Cardiac muscle cell (in vitro differentiated cells and primary cell): ENCODE data around the gene WHRN. TPM values are rescaled to one million over a fixed set of nuclear protein-coding genes. Genes with fewer than 3 reads are reported as not detected.

Experiments used
- DNase-seq, 2 donors: peaks; one replicate each; pipeline versions ENCODE4 v3.0.0 to v3.0.0-alpha.2; 2010 to 2017; ENCODE audit warnings: low read depth in 1 of 2, low spot score in 1 of 2
- H3K27ac ChIP-seq: fragments of 200-600 bp; sonication (generic); 2 replicates; pipeline ENCODE4 v1.5.1; 2016
- H3K27me3 ChIP-seq: fragments of 200-600 bp; sonication (generic); 2 replicates; pipeline ENCODE4 v1.6.0; 2016; ENCODE audit warnings: control low read depth
- H3K36me3 ChIP-seq: fragments of 200-600 bp; sonication (generic); 2 replicates; pipeline ENCODE4 v1.5.1; 2016; ENCODE audit warnings: control low read depth
- H3K4me1 ChIP-seq: fragments of 200-600 bp; sonication (generic); 2 replicates; pipeline ENCODE4 v1.8.1; 2017; ENCODE audit warnings: low read depth, mild to moderate bottlenecking, mixed run types
- H3K4me3 ChIP-seq: fragments of 200-600 bp; sonication (generic); 2 replicates; pipeline ENCODE4 v1.5.1; 2016; ENCODE audit warnings: mild to moderate bottlenecking
- H3K9me3 ChIP-seq: fragments of 200-600 bp; sonication (generic); 2 replicates; pipeline ENCODE4 v1.5.1; 2017; ENCODE audit warnings: low read depth, mild to moderate bottlenecking, control low read depth
- CTCF ChIP-seq: IDR thresholded peaks from 2 replicates; pipeline ENCODE4 v1.5.1; 2012; ENCODE audit warnings: low read depth, mild to moderate bottlenecking, low read length
- polyA plus RNA-seq: library from polyadenylated mRNA; unstranded; fragments of >200 nt; fragmentation: Nextera tagmentation; extraction: Ambion mirVana; gene quantifications from 2 replicates; pipeline ENCODE4 v1.2.1, GENCODE V29; 2016
- total RNA-seq: library from RNA; depleted of rRNA; stranded (reverse); fragments of >200 nt; gene quantifications from 2 replicates; pipeline ENCODE4 v1.2.3, GENCODE V29; 2016

WHRN gene
- total and polyA plus RNA-seq, 2 experiments from 2014 or later: 10.8 to 12.5 TPM

- no peak overlapping the region for H3K4me3 ChIP-seq
- no peak for DNase-seq
- H3K9me3 ChIP-seq: no peaks in the 10 kb centered on the region
- H3K4me1 ChIP-seq: no peaks in the 10 kb centered on the region
- no peaks in the 10 kb centered on the region for H3K27me3 ChIP-seq
- no peak for TF ChIP-seq CTCF
- H3K27ac ChIP-seq: no peak overlapping the region
- H3K36me3 ChIP-seq: peaks cover 8% of the 10 kb centered on the region
These were observed 130.3 kb downstream of the WHRN start for GRCh38 chr9:114374936-114375335.

GRCh38 chr9:114373960-114374730 lies 131.1 kb downstream of the WHRN start:
- no peaks in the 10 kb centered on the region for H3K27me3 ChIP-seq
- no peaks in the 10 kb centered on the region for H3K4me1 ChIP-seq
- H3K9me3 ChIP-seq: no peaks in the 10 kb centered on the region
- no peak overlapping the region for H3K27ac ChIP-seq
- H3K36me3 ChIP-seq: peaks cover 5% of the 10 kb centered on the region
- no peak for DNase-seq
- no peak for TF ChIP-seq CTCF
- no peak overlapping the region for H3K4me3 ChIP-seq

GRCh38 chr9:114372921-114373448 lies 132.3 kb downstream of the WHRN start:
- peak in 1 of 2 donors; percentile 23 for DNase-seq
- H3K27ac ChIP-seq: no peak overlapping the region

GRCh38 chr9:114371973-114372917 lies 133.0 kb downstream of the WHRN start:
- no peak for TF ChIP-seq CTCF
- DNase-seq: peak in 1 of 2 donors; percentile 72
- no peak overlapping the region for H3K4me3 ChIP-seq
- no peaks in the 10 kb centered on the region for H3K4me1 ChIP-seq
- H3K27ac ChIP-seq: no peak overlapping the region
- no peaks in the 10 kb centered on the region for H3K27me3 ChIP-seq
- no peaks in the 10 kb centered on the region for H3K9me3 ChIP-seq
- H3K36me3 ChIP-seq: peaks cover 5% of the 10 kb centered on the region

More at GRCh38 chr9:114372921-114373448, 132.3 kb downstream of the WHRN start:
- Histone ChIP-seq H3K9me3 (no peaks in the 10 kb centered on the region), H3K4me3 (no peak overlapping the region), H3K27me3 (no peaks in the 10 kb centered on the region), H3K4me1 (no peaks in the 10 kb centered on the region), H3K36me3 (peaks cover 9% of the 10 kb centered on the region)
- no peak for TF ChIP-seq CTCF

GRCh38 chr9:114371343-114371944 lies 133.8 kb downstream of the WHRN start:
- no peak overlapping the region for H3K4me3 ChIP-seq
- DNase-seq: no peak
- H3K9me3 ChIP-seq: no peaks in the 10 kb centered on the region
- no peak for TF ChIP-seq CTCF
- no peaks in the 10 kb centered on the region for H3K4me1 ChIP-seq
- no peaks in the 10 kb centered on the region for H3K27me3 ChIP-seq
- no peak overlapping the region for H3K27ac ChIP-seq
- H3K36me3 ChIP-seq: peaks cover 4% of the 10 kb centered on the region
